Neural cell (in vitro differentiated cells): ENCODE results near the gene TAS2R50. TPM values are rescaled to one million over a fixed set of nuclear protein-coding genes. Genes with fewer than 3 reads are reported as not detected.

Experiments
- H2AFZ ChIP-seq: fragments of 200-600, 300-800 bp; sonication (generic), shearing (Covaris generic); 2 replicates; pipeline ENCODE4 v1.6.0; 2014; ENCODE audit warnings: low read depth, mild to moderate bottlenecking, antibody characterized with exemption, low read length, moderate library complexity
- H3F3A ChIP-seq: fragments of 200-600 bp; shearing (Covaris generic); 2 replicates; pipeline ENCODE4 v1.6.1; 2016; ENCODE audit warnings: mild to moderate bottlenecking, moderate library complexity, mixed read lengths, antibody characterized with exemption, low read length; ENCODE audit not compliant: insufficient read depth, poor library complexity, severe bottlenecking
- H3K27ac ChIP-seq: fragments of 200-600, 300-800 bp; sonication (generic), shearing (Covaris generic); 2 replicates; pipeline ENCODE4 v1.5.1; 2014; ENCODE audit warnings: mild to moderate bottlenecking, low read length, moderate library complexity
- H3K27me3 ChIP-seq: fragments of 300-800, 200-600 bp; sonication (generic), shearing (Covaris generic); 2 replicates; pipeline ENCODE4 v1.6.0; 2014; ENCODE audit warnings: mild to moderate bottlenecking, low read depth, low read length, moderate library complexity; ENCODE audit not compliant: insufficient read depth
- H3K36me3 ChIP-seq: fragments of 300-800, 200-600 bp; sonication (generic), shearing (Covaris generic); 2 replicates; pipeline ENCODE4 v1.5.1; 2014; ENCODE audit warnings: mild to moderate bottlenecking, antibody characterized with exemption, low read length, moderate library complexity; ENCODE audit not compliant: insufficient read depth
- H3K4me2 ChIP-seq: fragments of 300-800, 200-600 bp; sonication (generic), shearing (Covaris generic); 2 replicates; pipeline ENCODE4 v1.6.0; 2014; ENCODE audit warnings: mild to moderate bottlenecking, low read length
- H3K4me3 ChIP-seq: fragments of 300-800, 200-600 bp; sonication (generic), shearing (Covaris generic); 2 replicates; pipeline ENCODE4 v1.5.1; 2014; ENCODE audit warnings: mild to moderate bottlenecking, low read length, moderate library complexity
- H3K79me2 ChIP-seq: fragments of 200-600 bp; shearing (Covaris generic); replicated peaks from 2 replicates; pipeline ENCODE4 v1.6.0; 2014; ENCODE audit warnings: mild to moderate bottlenecking, low read length, moderate library complexity; ENCODE audit not compliant: insufficient read depth
- H3K9ac ChIP-seq: fragments of 300-800, 200-600 bp; sonication (generic), shearing (Covaris generic); 2 replicates; pipeline ENCODE4 v1.6.1; 2016; ENCODE audit warnings: mild to moderate bottlenecking, low read length, mixed read lengths
- H3K9me2 ChIP-seq: fragments of 200-600 bp; shearing (Covaris generic); 2 replicates; pipeline ENCODE4 v1.6.1; 2016; ENCODE audit warnings: mild to moderate bottlenecking, low read length, mixed read lengths; ENCODE audit not compliant: insufficient read depth
- H3K9me3 ChIP-seq: fragments of 200-600, 300-800 bp; sonication (generic), shearing (Covaris generic); 2 replicates; pipeline ENCODE4 v1.6.1; 2016; ENCODE audit warnings: mild to moderate bottlenecking, mixed run types, low read length, moderate library complexity, mixed read lengths
- H4K20me1 ChIP-seq: fragments of 200-600 bp; shearing (Covaris generic); 2 replicates; pipeline ENCODE4 v1.6.1; 2016; ENCODE audit warnings: mild to moderate bottlenecking, mixed run types; ENCODE audit not compliant: insufficient read depth
- EP300 ChIP-seq: fragments of 450-650 bp; conservative IDR thresholded peaks from 2 replicates; pipeline ENCODE4 v1.6.1; 2014; ENCODE audit warnings: antibody characterized with exemption, mild to moderate bottlenecking, moderate library complexity; ENCODE audit not compliant: poor library complexity, severe bottlenecking
- EZH2 ChIP-seq: fragments of 200-600, 300-800 bp; shearing (Covaris generic), sonication (generic); IDR thresholded peaks from 2 replicates; pipeline ENCODE4 v1.6.1; 2014; ENCODE audit warnings: antibody characterized with exemption, low read length, borderline replicate concordance, mild to moderate bottlenecking; ENCODE audit not compliant: insufficient read depth, poor library complexity, severe bottlenecking
- MXI1 ChIP-seq: fragments of 450-650 bp; conservative IDR thresholded peaks from 2 replicates; pipeline ENCODE4 v1.6.1; 2014; ENCODE audit warnings: antibody characterized with exemption, mild to moderate bottlenecking; ENCODE audit not compliant: poor library complexity, severe bottlenecking
- POLR2AphosphoS5 ChIP-seq: IDR thresholded peaks from 2 replicates; pipeline ENCODE4 v1.6.1; 2012
- RAD21 ChIP-seq: fragments of 450-650 bp; conservative IDR thresholded peaks from 2 replicates; pipeline ENCODE4 v1.6.1; 2014; ENCODE audit warnings: antibody characterized with exemption, mild to moderate bottlenecking, moderate library complexity
- SMC3 ChIP-seq: fragments of 450-650 bp; conservative IDR thresholded peaks from 2 replicates; pipeline ENCODE4 v1.6.1; 2014; ENCODE audit warnings: antibody characterized with exemption, mild to moderate bottlenecking, moderate library complexity; ENCODE audit not compliant: poor library complexity
- TAF1 ChIP-seq: IDR thresholded peaks from 2 replicates; pipeline ENCODE4 v1.6.1; 2012; ENCODE audit warnings: low read depth
- polyA plus RNA-seq: library from polyadenylated mRNA; depleted of rRNA; stranded (reverse); fragments of >200 nt; gene quantifications from 2 replicates; pipeline ENCODE4 v1.2.3, GENCODE V29; 2014
- TF ChIP-seq, protein P1 (sequence below): IDR thresholded peaks from 2 replicates; pipeline ENCODE4 v1.6.1; 2012; ENCODE audit warnings: borderline replicate concordance
- TF ChIP-seq, protein P2 (sequence below): fragments of 450-650 bp; IDR thresholded peaks from 2 replicates; pipeline ENCODE4 v1.5.1; 2014; ENCODE audit warnings: antibody characterized with exemption, mild to moderate bottlenecking, moderate library complexity; ENCODE audit not compliant: poor library complexity, severe bottlenecking

Gene TAS2R50
- polyA plus RNA-seq, 1 donor from 2014 or later, result not detected

DNA sequence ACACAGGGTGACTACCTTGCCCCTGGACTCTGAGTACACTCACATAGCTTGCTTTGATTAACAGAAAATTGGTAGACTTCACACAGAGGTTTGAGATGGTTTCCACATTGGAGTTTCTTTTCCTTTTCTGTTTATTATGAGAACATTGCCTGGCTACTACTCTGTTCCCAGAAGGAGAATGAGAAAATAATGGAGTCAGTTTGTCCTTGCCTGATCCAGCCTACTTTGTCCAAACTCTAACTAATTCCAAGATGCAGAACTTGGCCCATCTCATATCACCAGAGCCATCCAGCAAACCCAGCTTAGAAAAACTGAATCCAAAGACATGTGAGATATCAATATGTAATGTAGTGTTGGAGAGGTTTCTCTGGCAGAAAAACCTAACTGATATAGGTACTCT is 20.4 kb downstream of the TAS2R50 start:
- H3K27me3 ChIP-seq, result no peaks in the 10 kb centered on the region
- no peaks in the 10 kb centered on the region for H3F3A ChIP-seq
- H4K20me1 ChIP-seq, result no peaks in the 10 kb centered on the region
- H3K9me3 ChIP-seq, result no peaks in the 10 kb centered on the region
- H3K4me2 ChIP-seq, result no peak overlapping the region
- H3K9ac ChIP-seq, result no peak overlapping the region
- TF ChIP-seq, protein P1, sequence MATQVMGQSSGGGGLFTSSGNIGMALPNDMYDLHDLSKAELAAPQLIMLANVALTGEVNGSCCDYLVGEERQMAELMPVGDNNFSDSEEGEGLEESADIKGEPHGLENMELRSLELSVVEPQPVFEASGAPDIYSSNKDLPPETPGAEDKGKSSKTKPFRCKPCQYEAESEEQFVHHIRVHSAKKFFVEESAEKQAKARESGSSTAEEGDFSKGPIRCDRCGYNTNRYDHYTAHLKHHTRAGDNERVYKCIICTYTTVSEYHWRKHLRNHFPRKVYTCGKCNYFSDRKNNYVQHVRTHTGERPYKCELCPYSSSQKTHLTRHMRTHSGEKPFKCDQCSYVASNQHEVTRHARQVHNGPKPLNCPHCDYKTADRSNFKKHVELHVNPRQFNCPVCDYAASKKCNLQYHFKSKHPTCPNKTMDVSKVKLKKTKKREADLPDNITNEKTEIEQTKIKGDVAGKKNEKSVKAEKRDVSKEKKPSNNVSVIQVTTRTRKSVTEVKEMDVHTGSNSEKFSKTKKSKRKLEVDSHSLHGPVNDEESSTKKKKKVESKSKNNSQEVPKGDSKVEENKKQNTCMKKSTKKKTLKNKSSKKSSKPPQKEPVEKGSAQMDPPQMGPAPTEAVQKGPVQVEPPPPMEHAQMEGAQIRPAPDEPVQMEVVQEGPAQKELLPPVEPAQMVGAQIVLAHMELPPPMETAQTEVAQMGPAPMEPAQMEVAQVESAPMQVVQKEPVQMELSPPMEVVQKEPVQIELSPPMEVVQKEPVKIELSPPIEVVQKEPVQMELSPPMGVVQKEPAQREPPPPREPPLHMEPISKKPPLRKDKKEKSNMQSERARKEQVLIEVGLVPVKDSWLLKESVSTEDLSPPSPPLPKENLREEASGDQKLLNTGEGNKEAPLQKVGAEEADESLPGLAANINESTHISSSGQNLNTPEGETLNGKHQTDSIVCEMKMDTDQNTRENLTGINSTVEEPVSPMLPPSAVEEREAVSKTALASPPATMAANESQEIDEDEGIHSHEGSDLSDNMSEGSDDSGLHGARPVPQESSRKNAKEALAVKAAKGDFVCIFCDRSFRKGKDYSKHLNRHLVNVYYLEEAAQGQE, result no peak
- no peaks in the 10 kb centered on the region for H3K36me3 ChIP-seq
- H3K9me2 ChIP-seq, result no peaks in the 10 kb centered on the region
- H3K4me3 ChIP-seq, result no peak overlapping the region
- H2AFZ ChIP-seq, result no peak overlapping the region
- no peaks in the 10 kb centered on the region for H3K79me2 ChIP-seq
- no peak overlapping the region for H3K27ac ChIP-seq

DNA sequence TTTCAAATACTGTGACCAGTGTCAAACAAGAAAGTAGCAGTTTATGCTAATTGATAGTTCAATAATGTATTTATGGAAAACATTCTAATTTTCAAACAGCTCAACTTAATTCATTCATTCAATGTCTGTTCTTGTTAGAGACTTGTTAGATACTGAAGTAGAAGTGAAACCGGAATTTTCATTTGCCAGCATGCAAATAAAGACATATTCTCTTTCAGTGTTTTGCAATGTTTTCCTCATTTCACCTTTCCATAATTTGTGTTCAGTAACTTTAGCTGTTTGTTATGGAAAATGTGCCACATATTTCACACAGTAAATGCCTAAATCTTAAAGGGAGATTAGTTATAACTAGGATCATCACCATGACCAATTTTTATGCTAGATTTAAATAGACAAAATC is 21.2 kb downstream of the TAS2R50 start:
- no peak overlapping the region for H3K4me2 ChIP-seq
- no peaks in the 10 kb centered on the region for H3K79me2 ChIP-seq
- TF ChIP-seq MXI1 (no peak), RAD21 (no peak), POLR2AphosphoS5 (no peak), TAF1 (no peak), EZH2 (no peak), SMC3 (no peak), EP300 (no peak)
- TF ChIP-seq, protein P2, sequence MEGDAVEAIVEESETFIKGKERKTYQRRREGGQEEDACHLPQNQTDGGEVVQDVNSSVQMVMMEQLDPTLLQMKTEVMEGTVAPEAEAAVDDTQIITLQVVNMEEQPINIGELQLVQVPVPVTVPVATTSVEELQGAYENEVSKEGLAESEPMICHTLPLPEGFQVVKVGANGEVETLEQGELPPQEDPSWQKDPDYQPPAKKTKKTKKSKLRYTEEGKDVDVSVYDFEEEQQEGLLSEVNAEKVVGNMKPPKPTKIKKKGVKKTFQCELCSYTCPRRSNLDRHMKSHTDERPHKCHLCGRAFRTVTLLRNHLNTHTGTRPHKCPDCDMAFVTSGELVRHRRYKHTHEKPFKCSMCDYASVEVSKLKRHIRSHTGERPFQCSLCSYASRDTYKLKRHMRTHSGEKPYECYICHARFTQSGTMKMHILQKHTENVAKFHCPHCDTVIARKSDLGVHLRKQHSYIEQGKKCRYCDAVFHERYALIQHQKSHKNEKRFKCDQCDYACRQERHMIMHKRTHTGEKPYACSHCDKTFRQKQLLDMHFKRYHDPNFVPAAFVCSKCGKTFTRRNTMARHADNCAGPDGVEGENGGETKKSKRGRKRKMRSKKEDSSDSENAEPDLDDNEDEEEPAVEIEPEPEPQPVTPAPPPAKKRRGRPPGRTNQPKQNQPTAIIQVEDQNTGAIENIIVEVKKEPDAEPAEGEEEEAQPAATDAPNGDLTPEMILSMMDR, result no peak
- TF ChIP-seq, protein P1, result no peak
- H3K4me3 ChIP-seq, result no peak overlapping the region
- H2AFZ ChIP-seq, result no peak overlapping the region
- no peaks in the 10 kb centered on the region for H3K36me3 ChIP-seq
- no peaks in the 10 kb centered on the region for H3F3A ChIP-seq
- no peaks in the 10 kb centered on the region for H4K20me1 ChIP-seq
- H3K9me2 ChIP-seq, result no peaks in the 10 kb centered on the region
- H3K27me3 ChIP-seq, result no peaks in the 10 kb centered on the region
- H3K9ac ChIP-seq, result no peak overlapping the region
- H3K9me3 ChIP-seq, result no peaks in the 10 kb centered on the region
- H3K27ac ChIP-seq, result no peak overlapping the region
